Cardiac septum (tissue), 1 donor: Measurements from ENCODE around the gene FGD3. TPM values are rescaled to one million over a fixed set of nuclear protein-coding genes. Genes with fewer than 3 reads are reported as not detected.

ENCODE experiments used
- DNase-seq: peaks from one replicate; pipeline ENCODE4 v3.0.0-alpha.2; 2020; ENCODE audit warnings: low spot score
- intact Hi-C: fragments of 100-400 bp; cut with DNase I; formaldehyde crosslinking; loops from one replicate; pipeline ENCODE4 v1.14.0; 2022
- total RNA-seq: library from RNA; stranded (reverse); fragmentation: NEBNext Ultra II Directional; extraction: Animal tissue kit (Norgen Biotek cat#: 25700); gene quantifications from one replicate; pipeline ENCODE4 v1.2.1, GENCODE V29; 2021
- donor health status: DM: no; HTN: no; CAD: no.

FGD3 gene
- total RNA-seq, 1 donor from 2014 or later, result 2.6 TPM

GRCh38 chr9:93024646-93024910 is 77.3 kb downstream of the FGD3 start:
- no peak for DNase-seq
- intact Hi-C loops, result no loop called here

- intact Hi-C loops, result no loop called here
- DNase-seq, result no peak
Observed at GRCh38 chr9:93024986-93025630, 77.8 kb downstream of the FGD3 start.

GRCh38 chr9:93025736-93026135 is 78.4 kb downstream of the FGD3 start:
- DNase-seq, result no peak

GRCh38 chr9:93026640-93027039 is 79.3 kb downstream of the FGD3 start:
- intact Hi-C loops, result no loop called here
- no peak for DNase-seq

More at GRCh38 chr9:93025736-93026135, 78.4 kb downstream of the FGD3 start:
- intact Hi-C loops, result no loop called here

GRCh38 chr9:93027750-93028149 is 80.4 kb downstream of the FGD3 start:
- DNase-seq, result no peak
- intact Hi-C loops, result no loop called here

GRCh38 chr9:93028448-93029006 is 81.2 kb downstream of the FGD3 start:
- intact Hi-C loops, result no loop called here
- DNase-seq, result no peak

GRCh38 chr9:93030642-93031628 is 83.6 kb downstream of the FGD3 start:
- DNase-seq, result no peak
- intact Hi-C loops, result no loop called here

- DNase-seq, result no peak
Observed at GRCh38 chr9:93031629-93032430, 84.5 kb downstream of the FGD3 start.

GRCh38 chr9:93032545-93032944 is 85.2 kb downstream of the FGD3 start:
- DNase-seq, result no peak
- intact Hi-C loops, result no loop called here

More at GRCh38 chr9:93031629-93032430, 84.5 kb downstream of the FGD3 start:
- intact Hi-C loops, result no loop called here

GRCh38 chr9:93033531-93033930 is 86.2 kb downstream of the FGD3 start:
- intact Hi-C loops, result no loop called here
- DNase-seq, result no peak

- intact Hi-C loops, result no loop called here
- DNase-seq, result no peak
Observed at GRCh38 chr9:93035106-93035660, 87.9 kb downstream of the FGD3 start.

- intact Hi-C loops, result no loop called here
- DNase-seq, result no peak
Observed at GRCh38 chr9:93035821-93036351, 88.6 kb downstream of the FGD3 start.

GRCh38 chr9:93036887-93037475 is 89.7 kb downstream of the FGD3 start:
- no peak for DNase-seq

GRCh38 chr9:93037476-93037971 is 90.2 kb downstream of the FGD3 start:
- intact Hi-C loops, result no loop called here
- DNase-seq, result no peak

More at GRCh38 chr9:93036887-93037475, 89.7 kb downstream of the FGD3 start:
- intact Hi-C loops, result no loop called here

GRCh38 chr9:93038918-93039317 is 91.6 kb downstream of the FGD3 start:
- intact Hi-C loops, result no loop called here
- no peak for DNase-seq

GRCh38 chr9:93039456-93039855 is 92.1 kb downstream of the FGD3 start:
- no peak for DNase-seq
- intact Hi-C loops, result no loop called here

GRCh38 chr9:93039976-93040375 is 92.7 kb downstream of the FGD3 start:
- intact Hi-C loops, result no loop called here
- no peak for DNase-seq

- intact Hi-C loops, result no loop called here
- no peak for DNase-seq
Observed at GRCh38 chr9:93040409-93040808, 93.1 kb downstream of the FGD3 start.
